ENCODE results near the gene SOX5.

- no peak for TF ChIP-seq SP1 (IDR thresholded peaks at IDR 0.05; ENCODE audit: low read depth)
- TF ChIP-seq CTCF (IDR thresholded peaks at IDR 0.05 in 2 of 3, conservative IDR thresholded peaks at IDR 0.05 in 1 of 3; ENCODE audit: borderline replicate concordance in 1 of 3, insufficient read depth in 1 of 3, low read depth in 2 of 3, low read length in 2 of 3): no peak
- no peak for TF ChIP-seq ZBTB33 (IDR thresholded peaks at IDR 0.05; ENCODE audit: extremely low read depth, insufficient replicate concordance, low read length)
These were observed 293.6 kb downstream of the SOX5 start for GRCh38 chr12:23655884-23656283.
